ENCODE measurements around the gene TMEM219.
"Not testable (repeated sequence)": the region's sequence is repeated elsewhere in the genome, so short reads cannot be mapped to it uniquely, and the experiment has no call there.

The TMEM219 gene

GRCh38 chr16:30011714-30012504 lies 50.0 kb downstream of the TMEM219 start:
- no peak for DNase-seq (ENCODE audit: low spot score)

GRCh38 chr16:30012598-30012997 lies 50.7 kb downstream of the TMEM219 start:
- not testable (repeated sequence) for DNase-seq (ENCODE audit: low spot score)

DNA sequence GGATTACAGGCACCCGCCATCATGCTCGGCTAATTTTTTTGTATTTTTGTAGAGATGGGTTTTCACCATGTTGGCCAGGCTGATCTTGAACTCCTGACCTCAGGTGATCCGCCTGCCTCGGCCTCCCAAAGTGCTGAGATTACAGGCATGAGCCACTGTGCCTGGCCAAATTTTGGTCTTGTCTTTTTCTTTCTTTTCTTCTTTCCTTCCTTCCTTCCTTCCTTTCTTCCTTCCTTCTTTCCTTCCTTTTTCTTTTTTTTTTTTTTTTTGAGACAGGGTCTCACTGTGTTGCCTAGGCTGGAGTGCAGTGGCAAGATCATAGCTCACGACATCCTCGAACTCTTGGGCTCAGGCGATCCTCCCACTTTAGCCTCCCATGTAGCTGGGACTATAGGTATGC lies 53.6 kb downstream of the TMEM219 start:
- not testable (repeated sequence) for DNase-seq (ENCODE audit: low spot score)

GRCh38 chr16:30016555-30017276 lies 54.8 kb downstream of the TMEM219 start:
- no peak for DNase-seq (ENCODE audit: low spot score)

DNA sequence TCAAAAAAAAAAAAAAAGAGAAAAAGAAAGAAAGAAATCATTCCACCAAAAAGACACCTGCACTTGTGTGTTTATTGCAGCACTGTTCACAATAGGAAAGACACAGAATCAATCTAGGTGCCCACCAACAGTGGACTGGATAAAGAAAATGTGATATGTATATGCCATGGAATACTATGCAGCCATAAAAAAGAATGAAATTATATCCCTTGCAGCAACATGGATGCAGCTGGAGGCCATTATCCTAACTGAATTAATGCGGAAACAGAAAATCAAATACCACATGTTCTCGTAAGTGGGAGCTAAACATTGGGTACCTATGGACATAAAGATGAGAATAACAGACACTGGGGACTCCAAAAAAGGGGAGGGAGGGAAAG lies 55.4 kb downstream of the TMEM219 start:
- no peak for DNase-seq (ENCODE audit: low spot score)

DNA sequence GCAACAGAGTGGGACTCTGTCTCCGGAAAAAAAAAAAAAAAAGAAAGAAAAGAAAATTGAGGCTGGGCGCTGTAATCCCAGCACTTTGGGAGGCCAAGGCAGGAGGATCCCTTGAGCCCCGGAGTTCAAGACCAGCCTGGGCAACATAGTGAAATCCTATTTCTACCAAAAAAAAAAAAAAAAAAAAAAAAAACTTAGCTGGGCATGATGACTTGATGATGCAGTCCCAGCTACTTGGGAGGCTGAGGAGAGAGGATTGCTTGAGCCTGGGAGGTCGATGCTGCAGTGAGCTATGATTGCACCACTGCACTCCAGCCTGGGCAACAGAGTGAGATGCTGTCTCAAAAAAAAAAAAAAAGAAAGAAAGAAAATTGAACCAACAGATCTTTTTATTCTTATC lies 56.1 kb downstream of the TMEM219 start:
- not testable (repeated sequence) for DNase-seq (ENCODE audit: low spot score)

DNA sequence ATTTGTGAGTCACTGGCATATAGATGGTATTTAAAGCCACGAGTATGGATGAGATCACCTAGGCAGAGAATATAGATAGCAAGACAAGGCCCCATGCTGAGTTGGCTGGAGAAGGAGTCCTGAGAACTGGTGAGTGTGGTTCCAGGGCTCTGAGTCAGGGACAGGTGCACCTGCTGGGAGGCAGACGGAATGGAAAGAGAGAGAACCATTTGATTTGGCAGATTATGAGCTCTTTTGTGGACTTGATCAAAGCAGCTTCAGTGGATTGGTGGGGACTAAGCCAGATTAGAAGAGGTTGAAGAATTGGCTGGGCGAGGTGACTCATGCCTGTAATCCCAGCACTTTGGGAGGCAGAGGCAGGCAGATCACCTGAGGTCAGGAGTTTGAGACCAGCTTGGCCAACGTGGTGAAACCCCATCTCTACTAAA lies 56.9 kb downstream of the TMEM219 start:
- no peak for DNase-seq (ENCODE audit: low spot score)
